GDM1 (cell line): ENCODE data around the gene DNAAF1.

Experiments
- DNase-seq: peaks from one replicate; lab custom pipeline; 2025; lab: John Stamatoyannopoulos, UW

Gene DNAAF1

GRCh38 chr16:84124257-84125073 lies 20.6 kb upstream of the DNAAF1 start:
- DNase-seq = no peak

- DNase-seq = no peak
These were observed 14.0 kb upstream of the DNAAF1 start for GRCh38 chr16:84131117-84131516.

GRCh38 chr16:84132527-84133285 lies 12.4 kb upstream of the DNAAF1 start:
- DNase-seq = no peak

- DNase-seq = no peak
These were observed 8.6 kb upstream of the DNAAF1 start for GRCh38 chr16:84136331-84137125.

GRCh38 chr16:84137287-84137686 lies 7.8 kb upstream of the DNAAF1 start:
- no peak for DNase-seq

- DNase-seq = no peak
These were observed 7.2 kb upstream of the DNAAF1 start for GRCh38 chr16:84137769-84138357.

GRCh38 chr16:84138500-84138823 lies 6.6 kb upstream of the DNAAF1 start:
- DNase-seq = no peak

- DNase-seq = no peak
These were observed 6.1 kb upstream of the DNAAF1 start for GRCh38 chr16:84138824-84139627.

- DNase-seq = no peak
These were observed 5.4 kb upstream of the DNAAF1 start for GRCh38 chr16:84139628-84140258.

- no peak for DNase-seq
These were observed 3.9 kb upstream of the DNAAF1 start for GRCh38 chr16:84141143-84141670.

- DNase-seq = no peak
These were observed 2.0 kb upstream of the DNAAF1 start for GRCh38 chr16:84143081-84143480.

GRCh38 chr16:84143784-84144199 lies 1.3 kb upstream of the DNAAF1 start:
- DNase-seq = no peak

- DNase-seq = no peak
These were observed 774 bp upstream of the DNAAF1 start for GRCh38 chr16:84144209-84144858.

GRCh38 chr16:84150926-84151325 lies 5.8 kb downstream of the DNAAF1 start:
- no peak for DNase-seq

GRCh38 chr16:84153660-84154214 lies 8.6 kb downstream of the DNAAF1 start:
- no peak for DNase-seq

- DNase-seq = no peak
These were observed 10.1 kb downstream of the DNAAF1 start for GRCh38 chr16:84155226-84155625.

- DNase-seq = no peak
These were observed 10.7 kb downstream of the DNAAF1 start for GRCh38 chr16:84155771-84156170.

GRCh38 chr16:84156342-84156784 lies 11.3 kb downstream of the DNAAF1 start:
- no peak for DNase-seq

- no peak for DNase-seq
These were observed 13.9 kb downstream of the DNAAF1 start for GRCh38 chr16:84159007-84159406.

GRCh38 chr16:84159800-84160199 lies 14.7 kb downstream of the DNAAF1 start:
- no peak for DNase-seq
